Measurements from ENCODE around the gene TLX2. TPM values are rescaled to one million over a fixed set of nuclear protein-coding genes. Genes with fewer than 3 reads are reported as not detected.

The TLX2 gene
- polyA plus RNA-seq, 3 donors = not detected

DNA sequence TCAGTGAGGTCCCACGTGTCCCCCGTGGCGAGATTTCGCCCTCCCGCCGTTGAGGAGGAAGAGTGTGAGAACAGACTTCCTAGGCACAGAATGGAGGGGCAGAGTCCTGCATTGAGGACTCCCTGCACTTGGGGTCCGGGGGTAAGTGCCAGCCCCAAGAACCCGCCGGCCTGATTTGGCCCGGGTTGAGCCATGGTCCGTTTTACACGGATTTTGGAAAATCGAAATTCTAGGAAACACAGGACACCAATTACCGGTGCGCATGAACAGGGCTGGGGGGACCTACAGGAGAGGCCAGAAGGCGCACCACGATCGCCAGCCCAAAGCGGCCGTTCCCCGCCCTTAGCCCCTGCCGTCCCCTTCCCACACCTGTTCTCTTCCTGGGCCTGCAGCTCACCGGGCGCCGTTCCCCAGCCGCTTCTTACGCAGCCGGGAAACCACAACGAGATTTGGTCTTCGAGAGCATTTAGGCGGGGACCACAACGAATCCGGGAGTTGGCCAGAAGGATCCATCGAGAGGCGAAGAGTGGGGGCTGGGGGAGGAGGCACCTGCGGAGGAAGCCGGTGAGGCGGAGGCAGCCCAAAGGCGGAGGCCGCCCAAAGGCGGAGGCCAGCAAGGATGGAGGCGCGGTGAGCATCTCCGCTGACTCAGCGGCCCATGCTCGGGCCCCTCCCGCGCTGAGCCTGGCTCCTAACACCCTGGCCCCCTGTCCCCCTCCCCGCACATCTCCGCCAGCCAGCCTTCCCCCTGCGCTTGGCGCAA is 464 bp upstream of the TLX2 start:
- Mint-ChIP-seq H3K27ac (no peak overlapping the region), H3K9me3 (peaks cover 2 to 28% (median 23%) of the 10 kb centered on the region in 7 donors), H3K4me1 (peaks cover 39% of the 10 kb centered on the region), H3K27me3 (ENCODE audit: low read depth in 3 of 3) (peaks cover 81 to 100% (median 90%) of the 10 kb centered on the region in 3 donors), H3K36me3 (peaks cover 10 to 14% of the 10 kb centered on the region in 2 donors), H3K4me3 (peak overlapping the region in 1 of 2 donors; percentile 60)
- 3% methylated on average over 51 of the region's 52 CpGs for WGBS (ENCODE audit: insufficient coverage)
- Histone ChIP-seq H3K4me2 (replicated peaks; ENCODE audit: extremely low read depth, low read length, poor library complexity, severe bottlenecking) (peak overlapping the region; percentile 86), H3K36me3 (replicated peaks in 1 of 2; ENCODE audit: control insufficient read depth in 1 of 2, insufficient read depth in 2 of 2, low read length in 2 of 2) (no peaks in the 10 kb centered on the region), H2AFZ (ENCODE audit: insufficient read depth, low read depth, low read length, poor library complexity, severe bottlenecking) (no peak overlapping the region), H3K9ac (ENCODE audit: insufficient read depth, low read length, poor library complexity, severe bottlenecking) (no peak overlapping the region), H3K4me3 (replicated peaks in 1 of 3; ENCODE audit: low read depth in 2 of 3, low read length in 3 of 3) (no peak overlapping the region), H3K27ac (ENCODE audit: low read depth in 1 of 2, low read length in 2 of 2) (no peak overlapping the region), H3K9me3 (replicated peaks in 1 of 2; ENCODE audit: control insufficient read depth in 1 of 2, insufficient read depth in 1 of 2, low read length in 2 of 2) (peaks cover 0 to 20% of the 10 kb centered on the region in 2 donors), H3K27me3 (ENCODE audit: control insufficient read depth in 2 of 2, insufficient read depth in 2 of 2, low read length in 2 of 2) (peaks cover 80 to 98% of the 10 kb centered on the region in 2 donors), H4K20me1 (ENCODE audit: insufficient read depth, low read length) (no peaks in the 10 kb centered on the region), H3K79me2 (ENCODE audit: insufficient read depth, low read length) (no peaks in the 10 kb centered on the region), H3K4me1 (ENCODE audit: control insufficient read depth in 1 of 2, insufficient read depth in 2 of 2, low read length in 2 of 2) (peaks cover 26 to 32% of the 10 kb centered on the region in 2 donors)
- TF ChIP-seq, protein P1, sequence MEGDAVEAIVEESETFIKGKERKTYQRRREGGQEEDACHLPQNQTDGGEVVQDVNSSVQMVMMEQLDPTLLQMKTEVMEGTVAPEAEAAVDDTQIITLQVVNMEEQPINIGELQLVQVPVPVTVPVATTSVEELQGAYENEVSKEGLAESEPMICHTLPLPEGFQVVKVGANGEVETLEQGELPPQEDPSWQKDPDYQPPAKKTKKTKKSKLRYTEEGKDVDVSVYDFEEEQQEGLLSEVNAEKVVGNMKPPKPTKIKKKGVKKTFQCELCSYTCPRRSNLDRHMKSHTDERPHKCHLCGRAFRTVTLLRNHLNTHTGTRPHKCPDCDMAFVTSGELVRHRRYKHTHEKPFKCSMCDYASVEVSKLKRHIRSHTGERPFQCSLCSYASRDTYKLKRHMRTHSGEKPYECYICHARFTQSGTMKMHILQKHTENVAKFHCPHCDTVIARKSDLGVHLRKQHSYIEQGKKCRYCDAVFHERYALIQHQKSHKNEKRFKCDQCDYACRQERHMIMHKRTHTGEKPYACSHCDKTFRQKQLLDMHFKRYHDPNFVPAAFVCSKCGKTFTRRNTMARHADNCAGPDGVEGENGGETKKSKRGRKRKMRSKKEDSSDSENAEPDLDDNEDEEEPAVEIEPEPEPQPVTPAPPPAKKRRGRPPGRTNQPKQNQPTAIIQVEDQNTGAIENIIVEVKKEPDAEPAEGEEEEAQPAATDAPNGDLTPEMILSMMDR (IDR thresholded peaks at IDR 0.05) = no peak
- intact Hi-C loops (cut with micrococcal nuclease) = no loop called here
- peak in 1 of 3 donors; percentile 17 for DNase-seq

DNA sequence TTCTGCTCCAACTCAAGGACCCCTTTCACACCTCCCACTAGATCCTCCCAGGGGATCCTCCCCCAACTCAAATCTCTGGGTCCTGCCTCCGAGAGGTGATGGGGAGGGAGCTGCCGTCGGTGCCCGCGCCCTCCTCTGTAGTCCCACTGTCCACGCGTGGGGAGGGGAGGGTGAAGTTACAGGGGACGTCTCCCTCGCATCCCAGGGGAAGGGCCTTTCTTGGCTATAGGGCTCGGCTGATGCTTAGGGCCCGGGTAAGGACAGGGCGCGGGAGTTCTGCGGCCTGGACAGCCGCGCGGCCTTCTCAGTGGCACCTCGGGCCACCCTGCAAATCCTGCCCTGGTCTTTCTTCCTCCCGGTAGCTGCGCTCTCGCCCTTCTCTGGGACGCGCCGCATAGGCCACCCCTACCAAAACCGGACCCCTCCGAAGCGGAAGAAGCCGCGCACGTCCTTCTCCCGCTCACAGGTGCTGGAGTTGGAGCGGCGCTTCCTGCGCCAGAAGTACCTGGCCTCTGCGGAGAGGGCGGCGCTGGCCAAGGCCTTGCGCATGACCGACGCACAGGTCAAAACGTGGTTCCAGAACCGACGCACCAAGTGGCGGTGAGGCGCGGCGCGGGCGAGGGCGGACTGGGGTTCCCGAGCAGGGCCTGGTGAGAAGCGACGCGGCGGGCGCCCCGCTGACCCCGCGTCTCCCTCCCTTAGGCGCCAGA is 1.2 kb downstream of the TLX2 start:
- Mint-ChIP-seq H3K27ac (peak overlapping the region in 2 of 7 donors; percentile 33 to 53), H3K27me3 (ENCODE audit: low read depth in 3 of 3) (peaks cover 87 to 100% (median 93%) of the 10 kb centered on the region in 3 donors), H3K9me3 (peaks cover 2 to 28% (median 24%) of the 10 kb centered on the region in 7 donors), H3K4me3 (peak overlapping the region; percentile 67 to 90), H3K4me1 (peaks cover 39% of the 10 kb centered on the region), H3K36me3 (peaks cover 9 to 10% of the 10 kb centered on the region in 2 donors)
- intact Hi-C loops (cut with micrococcal nuclease) = no loop called here
- peak overlapping the region in 1 of 3 experiments; percentile 72 for H3K4me3 ChIP-seq (replicated peaks in 1 of 3; ENCODE audit: low read depth in 2 of 3, low read length in 3 of 3)
- no peak overlapping the region for H3K27ac ChIP-seq (ENCODE audit: low read depth in 1 of 2, low read length in 2 of 2)
- H3K36me3 ChIP-seq (replicated peaks in 1 of 2; ENCODE audit: control insufficient read depth in 1 of 2, insufficient read depth in 2 of 2, low read length in 2 of 2) = no peaks in the 10 kb centered on the region
- H3K79me2 ChIP-seq (ENCODE audit: insufficient read depth, low read length) = no peaks in the 10 kb centered on the region
- H3K9ac ChIP-seq (ENCODE audit: insufficient read depth, low read length, poor library complexity, severe bottlenecking) = no peak overlapping the region
- no peak for DNase-seq
- H3K4me2 ChIP-seq (replicated peaks; ENCODE audit: extremely low read depth, low read length, poor library complexity, severe bottlenecking) = peak overlapping the region; percentile 86
- TF ChIP-seq, protein P1 (IDR thresholded peaks at IDR 0.05) = no peak
- peak overlapping the region; percentile 74 for H2AFZ ChIP-seq (ENCODE audit: insufficient read depth, low read depth, low read length, poor library complexity, severe bottlenecking)
- WGBS (ENCODE audit: insufficient coverage) = 5% methylated on average over 55 of the region's 60 CpGs
- peaks cover 26 to 32% of the 10 kb centered on the region in 2 donors for H3K4me1 ChIP-seq (ENCODE audit: control insufficient read depth in 1 of 2, insufficient read depth in 2 of 2, low read length in 2 of 2)
- no peaks in the 10 kb centered on the region for H4K20me1 ChIP-seq (ENCODE audit: insufficient read depth, low read length)
- H3K9me3 ChIP-seq (replicated peaks in 1 of 2; ENCODE audit: control insufficient read depth in 1 of 2, insufficient read depth in 1 of 2, low read length in 2 of 2) = peaks cover 0 to 26% of the 10 kb centered on the region in 2 donors
- peaks cover 81 to 99% of the 10 kb centered on the region in 2 donors for H3K27me3 ChIP-seq (ENCODE audit: control insufficient read depth in 2 of 2, insufficient read depth in 2 of 2, low read length in 2 of 2)

All from CD14-positive monocyte (primary cell).